Measurements from ENCODE around the gene OR10C1. TPM values are rescaled to one million over a fixed set of nuclear protein-coding genes. Genes with fewer than 3 reads are reported as not detected.
"Not testable (repeated sequence)": the region's sequence is repeated elsewhere in the genome, so short reads cannot be mapped to it uniquely, and the experiment has no call there.

OR10C1 gene
- not detected in 2 replicates for total RNA-seq (2014; rRNA removed; shearing (Covaris generic))

- DNase-seq (ENCODE audit: low read depth) = no peak
These were observed at the start of gene OR10C1 for GRCh38 chr6:29439006-29439405. TSS of gene OR10C1 (plus strand) at chr6:29439306. CDS start at chr6:29440016, 710 bp downstream.

DNA sequence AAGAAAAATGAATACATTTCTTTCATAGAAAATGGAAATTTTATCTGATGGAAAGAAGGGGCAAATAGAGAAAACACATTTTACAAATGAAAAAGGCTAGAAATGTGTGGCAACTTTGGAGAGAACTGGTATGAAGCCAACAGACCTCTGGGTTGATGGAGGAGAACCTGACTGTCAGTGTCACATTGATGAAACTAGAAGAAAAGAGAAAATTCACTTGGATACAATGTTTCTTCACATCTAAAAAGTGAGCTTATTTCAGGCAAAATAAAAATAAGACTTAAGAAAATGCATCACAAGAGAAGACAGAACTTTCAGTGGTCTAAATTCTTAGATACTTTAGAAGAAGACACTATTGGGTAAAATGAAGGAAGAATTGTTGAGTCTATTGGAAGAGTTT is 43.8 kb upstream of the OR10C1 start, which contains the start of gene OR12D2:
OR12D2 (plus strand) TSS at position 301 of the 400 bp plus-strand sequence. CDS start 1,069 bp downstream, outside the sequence.
- no peak for DNase-seq (ENCODE audit: low read depth)

GRCh38 chr6:29399525-29399924 is 39.6 kb upstream of the OR10C1 start:
- DNase-seq (ENCODE audit: low read depth) = no peak

DNA sequence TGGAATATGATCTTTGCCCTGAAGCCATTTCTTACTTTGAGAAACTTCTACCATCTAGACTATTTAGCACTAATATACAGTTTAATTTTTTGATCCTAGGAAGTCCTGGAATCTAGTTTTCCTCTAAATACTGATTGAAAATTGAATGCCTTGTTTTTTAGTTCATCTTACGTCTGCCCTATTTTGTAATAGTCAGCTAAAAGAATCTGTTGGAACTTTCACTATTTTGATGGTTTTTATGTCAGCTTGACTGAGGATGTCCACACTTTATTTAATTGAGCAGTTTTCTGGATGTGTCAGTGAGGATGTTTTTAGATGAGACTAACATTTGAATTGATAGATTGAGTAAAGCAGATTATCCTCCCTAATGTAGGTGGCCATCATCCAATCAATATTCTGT is 35.3 kb upstream of the OR10C1 start:
- no peak for DNase-seq (ENCODE audit: low read depth)

DNA sequence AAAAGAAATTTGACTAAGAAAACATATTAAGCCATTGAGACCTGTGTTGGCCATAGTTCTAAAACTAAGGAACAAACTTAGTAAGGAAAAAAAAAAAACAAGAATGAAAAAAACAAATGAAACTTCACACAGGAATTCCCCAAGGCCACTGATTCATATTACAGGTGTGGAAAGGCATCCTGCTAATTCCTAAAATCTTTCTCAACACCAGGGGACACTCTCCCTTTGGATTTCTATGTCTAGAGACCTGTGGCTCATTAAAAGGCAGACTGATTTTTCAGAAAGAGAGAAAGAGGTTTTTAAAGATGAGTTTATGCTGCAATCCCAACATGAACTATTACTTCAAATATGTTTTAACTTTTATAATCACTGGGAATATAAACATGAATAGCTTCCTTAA is 24.5 kb upstream of the OR10C1 start, which contains the start of gene OR12D1:
OR12D1 (plus strand) TSS at position 341 of the 400 bp plus-strand sequence.
- DNase-seq (ENCODE audit: low read depth) = peak; percentile 13

- peak; percentile 3 for DNase-seq (ENCODE audit: low read depth)
These were observed 19.6 kb upstream of the OR10C1 start for GRCh38 chr6:29419516-29419915.

GRCh38 chr6:29424168-29424567 is 14.9 kb upstream of the OR10C1 start:
- no peak for DNase-seq (ENCODE audit: low read depth)

DNA sequence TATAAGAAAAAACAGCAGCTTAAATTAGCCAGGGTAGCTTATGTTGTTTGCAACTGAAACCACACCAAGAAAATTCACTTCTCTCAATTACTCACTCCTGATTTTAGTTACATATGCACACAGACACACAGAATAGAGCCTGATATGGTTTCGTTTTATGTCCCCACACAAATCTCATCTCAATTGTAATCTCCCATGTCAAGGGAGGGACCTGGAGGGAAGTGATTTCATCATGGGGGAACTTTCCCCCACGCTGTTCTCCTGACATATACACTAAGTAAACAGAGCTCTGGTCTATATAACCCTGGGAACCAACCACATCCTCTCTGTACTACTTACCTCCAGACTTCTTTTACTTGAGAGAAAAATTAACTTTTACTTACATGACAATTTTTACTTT is 14.5 kb upstream of the OR10C1 start:
- no peak for DNase-seq (ENCODE audit: low read depth)

- no peak for DNase-seq (ENCODE audit: low read depth)
These were observed 14.0 kb upstream of the OR10C1 start for GRCh38 chr6:29425075-29425474.

GRCh38 chr6:29426654-29427053 is 12.5 kb upstream of the OR10C1 start:
- DNase-seq (ENCODE audit: low read depth) = peak; percentile 25

DNA sequence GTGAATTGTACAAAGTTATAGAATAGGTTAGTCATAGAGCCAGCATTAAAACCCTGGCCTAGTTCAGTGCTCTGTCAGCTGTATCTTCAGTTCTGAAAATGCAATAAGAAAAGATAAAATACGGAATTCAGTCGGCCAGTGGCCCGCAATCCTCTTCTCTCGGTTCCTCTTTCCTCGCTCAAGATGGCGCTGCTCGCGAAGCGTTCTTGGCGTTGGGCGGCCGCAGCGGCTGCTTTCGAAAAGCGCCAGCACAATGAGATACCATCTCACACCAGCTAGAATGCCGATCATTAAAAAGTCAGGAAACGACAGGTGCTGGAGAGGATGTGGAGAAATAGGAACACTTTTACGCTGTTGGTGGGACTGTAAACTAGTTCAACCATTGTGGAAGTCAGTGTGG is 2.4 kb upstream of the OR10C1 start:
- DNase-seq (ENCODE audit: low read depth) = not testable (repeated sequence)

GRCh38 chr6:29442719-29443118 is 3.6 kb downstream of the OR10C1 start:
- no peak for DNase-seq (ENCODE audit: low read depth)

GRCh38 chr6:29444031-29444430 is 4.9 kb downstream of the OR10C1 start:
- DNase-seq (ENCODE audit: low read depth) = not testable (repeated sequence)

GRCh38 chr6:29447670-29448069 is 8.6 kb downstream of the OR10C1 start:
- peak; percentile 18 for DNase-seq (ENCODE audit: low read depth)

GRCh38 chr6:29451471-29452193 is 12.5 kb downstream of the OR10C1 start:
- peak; percentile 34 for DNase-seq (ENCODE audit: low read depth)

DNA sequence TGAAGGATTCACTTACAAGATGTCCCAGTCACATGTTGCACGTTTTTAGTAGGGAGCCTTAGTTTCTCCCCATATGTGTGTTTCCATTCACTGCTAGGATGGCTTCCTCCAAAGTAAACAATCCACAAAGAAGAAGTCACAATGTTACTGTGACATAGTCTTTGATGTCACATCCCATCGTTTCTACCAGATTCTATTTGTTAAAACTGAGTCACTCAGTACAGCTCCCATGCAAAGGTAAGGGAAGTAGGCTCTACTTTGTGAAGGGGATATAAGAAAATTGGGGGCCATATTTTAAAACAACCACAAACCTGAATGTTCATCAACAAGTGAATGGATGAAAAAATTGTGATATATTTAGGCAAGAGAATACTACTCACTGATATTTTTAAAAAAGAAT is 17.9 kb downstream of the OR10C1 start, which contains the start of the genes OR11A1 and OR2H1:
OR11A1 (minus strand) TSS at position 101 of the 400 bp plus-strand sequence. CDS start 29,430 bp downstream, outside the sequence.
OR2H1 (plus strand) TSS at position 185 of the 400 bp plus-strand sequence. CDS start 4,615 bp downstream, outside the sequence.
- DNase-seq (ENCODE audit: low read depth) = no peak

DNA sequence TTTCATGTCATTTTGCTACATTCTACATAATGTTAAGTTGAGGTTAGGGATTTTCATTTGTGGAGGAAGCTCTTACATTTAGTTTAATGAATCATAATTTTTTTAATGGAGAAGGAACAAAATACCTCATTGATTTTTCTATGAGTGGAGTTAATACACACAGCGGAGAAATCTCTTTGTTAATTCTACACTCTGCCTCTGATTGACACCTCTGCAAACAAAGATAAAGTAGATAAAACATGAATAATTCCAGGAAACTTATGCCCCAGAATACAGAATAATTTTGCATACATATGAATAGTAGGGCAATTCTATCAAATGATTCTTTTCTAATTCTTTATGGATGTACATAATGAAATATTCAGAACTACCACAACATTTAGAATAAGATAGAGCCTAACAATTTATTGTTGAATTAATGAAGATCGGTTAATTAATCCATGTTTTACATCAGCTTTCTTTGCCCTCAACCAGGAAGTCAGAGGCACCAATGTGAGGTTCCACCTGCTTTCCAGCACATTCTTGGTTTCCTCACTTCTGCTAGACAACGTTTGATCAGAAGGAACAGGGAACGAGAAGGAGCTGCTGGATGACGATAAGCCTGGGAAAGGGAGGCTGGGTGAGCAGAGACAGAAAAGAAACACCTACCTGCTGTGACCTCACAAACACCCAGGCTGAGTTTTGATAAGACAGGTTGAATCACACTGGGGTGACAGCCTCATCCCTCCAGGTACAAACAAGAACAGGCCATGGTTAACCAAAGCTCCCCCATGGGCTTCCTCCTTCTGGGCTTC is 22.1 kb downstream of the OR10C1 start:
- no peak for DNase-seq (ENCODE audit: low read depth)

GRCh38 chr6:29462022-29462421 is 22.9 kb downstream of the OR10C1 start:
- DNase-seq (ENCODE audit: low read depth) = no peak

DNA sequence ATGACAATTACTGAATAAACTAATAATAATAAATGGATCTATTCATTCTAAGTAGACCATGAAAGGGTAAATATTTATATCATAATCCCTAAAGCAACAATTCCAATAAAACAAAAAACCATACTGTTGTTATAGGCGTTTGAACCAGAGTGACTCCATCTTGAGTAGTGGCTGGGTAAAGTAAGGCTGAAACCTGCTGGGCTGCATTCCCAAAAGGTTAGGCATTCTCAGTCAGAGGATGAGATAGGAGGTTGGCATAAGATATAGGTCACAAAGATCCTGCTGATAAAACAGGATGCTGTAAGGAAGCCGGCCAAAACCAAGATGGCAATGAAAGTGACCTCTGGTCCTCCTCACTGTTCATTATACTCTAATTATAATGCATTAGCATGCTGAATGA is 26.2 kb downstream of the OR10C1 start:
- no peak for DNase-seq (ENCODE audit: low read depth)

DNA sequence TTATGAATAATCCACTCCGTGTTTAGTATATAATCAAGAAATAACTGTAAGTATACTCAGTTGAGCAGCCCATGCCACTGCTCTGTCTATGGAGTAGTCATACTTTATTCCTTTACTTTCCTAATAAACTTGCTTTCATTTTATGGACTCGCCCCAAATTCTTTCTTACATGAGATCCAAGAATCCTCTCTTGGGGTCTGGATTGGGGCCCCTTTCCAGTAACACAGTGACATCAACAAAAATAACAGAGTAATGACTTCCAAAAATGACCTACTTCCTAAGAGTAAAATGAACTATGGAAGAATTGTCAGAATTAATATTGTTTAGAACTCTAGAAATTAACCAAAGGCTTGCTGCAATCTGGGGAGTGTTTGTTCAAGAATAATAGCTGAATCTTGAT is 26.7 kb downstream of the OR10C1 start:
- no peak for DNase-seq (ENCODE audit: low read depth)

GRCh38 chr6:29466241-29466640 is 27.1 kb downstream of the OR10C1 start:
- no peak for DNase-seq (ENCODE audit: low read depth)

DNA sequence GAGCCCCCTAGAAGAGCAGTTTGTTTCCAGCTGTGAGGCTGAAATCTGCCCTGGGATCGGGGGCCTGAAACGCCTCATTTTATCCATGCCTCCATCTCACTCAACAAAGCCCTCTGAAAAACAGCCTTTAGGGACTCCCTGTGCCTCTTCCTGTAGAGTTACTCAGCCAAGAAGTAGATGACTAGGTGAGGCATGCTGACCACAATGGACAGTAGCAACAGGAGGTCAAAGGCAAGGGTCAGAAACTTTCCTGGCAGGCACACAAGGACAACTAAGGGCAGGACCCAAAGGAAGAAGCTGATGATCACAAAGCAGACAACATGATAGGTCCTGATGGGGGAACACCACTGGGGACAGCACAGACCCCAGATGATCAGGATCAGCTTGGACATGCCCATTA is 35.9 kb downstream of the OR10C1 start:
- DNase-seq (ENCODE audit: low read depth) = peak; percentile 18

All from M059J (cell line).